Endothelial cell of umbilical vein (primary cell): ENCODE results near the gene ZFYVE28. TPM values are rescaled to one million over a fixed set of nuclear protein-coding genes. Genes with fewer than 3 reads are reported as not detected.

Experiments
- BruUV-seq: library from RNA; stranded (reverse); fragments of 400-500 nt; replicated peaks from 2 replicates; lab custom pipeline; 2021; lab: Mats Ljungman, UMichigan
- CTCF ChIA-PET: fragments of 300-600, 350-600 bp; sonication (Branson Sonifier 250); formaldehyde crosslinking; loops from one replicate; lab custom pipeline; 2021; ENCODE audit warnings: antibody characterized with exemption, inconsistent platforms; lab: Charles Lee
- POLR2A ChIA-PET: fragments of 300-600, 350-600 bp; sonication (Branson Sonifier 250); formaldehyde crosslinking; loops from one replicate; lab custom pipeline; 2021; ENCODE audit warnings: antibody characterized with exemption, inconsistent platforms; lab: Charles Lee
- DNase-seq: peaks from one replicate; pipeline ENCODE4 v3.0.0-alpha.2; 2011; ENCODE audit warnings: low read depth, low spot score
- FAIRE-seq: peaks from 2 replicates; lab custom pipeline; 2011; peaks lifted over from hg19 to GRCh38; lab: Jason Lieb, UNC
- H2AFZ ChIP-seq: 2 replicates; pipeline ENCODE4 v1.6.0; 2012; ENCODE audit warnings: low read depth, low read length, control low read depth, inconsistent platforms
- H3K27ac ChIP-seq: 2 replicates; pipeline ENCODE4 v1.5.1; 2011; ENCODE audit warnings: low read depth, mild to moderate bottlenecking, control low read depth, low read length, moderate library complexity; ENCODE audit not compliant: insufficient read depth
- H3K27me3 ChIP-seq, 2 experiments: 2 replicates each; pipeline versions ENCODE4 v1.6.0 to v1.6.1; 2011; ENCODE audit warnings: low read length in 2 of 2, mixed read lengths in 1 of 2; ENCODE audit not compliant: control insufficient read depth in 2 of 2, insufficient read depth in 2 of 2
- H3K36me3 ChIP-seq, 2 experiments: 2 replicates in 1 of 2; 3 replicates in 1 of 2; pipeline ENCODE4 v1.5.1; 2011; ENCODE audit warnings: low read length in 2 of 2, mild to moderate bottlenecking in 1 of 2, moderate library complexity in 1 of 2; ENCODE audit not compliant: control insufficient read depth in 2 of 2, insufficient read depth in 2 of 2; ENCODE audit errors: extremely low read depth in 1 of 2
- H3K4me1 ChIP-seq: 3 replicates; pipeline ENCODE4 v1.5.1; 2011; ENCODE audit warnings: mild to moderate bottlenecking, low read length; ENCODE audit not compliant: control insufficient read depth, insufficient read depth; ENCODE audit errors: extremely low read depth
- H3K4me2 ChIP-seq: 2 replicates; pipeline ENCODE4 v1.6.1; 2011; ENCODE audit warnings: low read length, control low read depth, mixed read lengths; ENCODE audit not compliant: insufficient read depth
- H3K4me3 ChIP-seq, 3 experiments: fragments of 200-600 bp in 1 of 3; sonication (generic), shearing (Covaris generic) in 1 of 3; replicated peaks in 1 of 3; 2 replicates each; pipeline ENCODE4 v1.5.1; 2011 to 2016; ENCODE audit warnings: control low read depth in 3 of 3, low read length in 3 of 3, mild to moderate bottlenecking in 2 of 3, inconsistent platforms in 1 of 3, low read depth in 1 of 3, moderate library complexity in 1 of 3; ENCODE audit not compliant: insufficient read depth in 1 of 3
- H3K79me2 ChIP-seq: 2 replicates; pipeline ENCODE4 v1.6.0; 2012; ENCODE audit warnings: low read length, inconsistent platforms; ENCODE audit not compliant: control insufficient read depth, insufficient read depth
- H3K9ac ChIP-seq: replicated peaks from 2 replicates; pipeline ENCODE3; 2011; ENCODE audit warnings: low read length, control low read depth; ENCODE audit not compliant: insufficient read depth; ENCODE audit errors: extremely low read depth
- H3K9me1 ChIP-seq: replicated peaks from 3 replicates; pipeline ENCODE4 v1.6.0; 2011; ENCODE audit warnings: mild to moderate bottlenecking, low read length; ENCODE audit not compliant: control insufficient read depth, insufficient read depth; ENCODE audit errors: extremely low read depth
- H3K9me3 ChIP-seq: replicated peaks from 2 replicates; pipeline ENCODE4 v1.5.1; 2012; ENCODE audit warnings: low read length, inconsistent platforms; ENCODE audit not compliant: control insufficient read depth, insufficient read depth
- H4K20me1 ChIP-seq: replicated peaks from 2 replicates; pipeline ENCODE3; 2011; ENCODE audit warnings: mild to moderate bottlenecking, low read length; ENCODE audit not compliant: control insufficient read depth, insufficient read depth; ENCODE audit errors: extremely low read depth
- CTCF ChIP-seq, 2 donors: IDR thresholded peaks; 1 replicate in 1 of 2; 2 replicates in 1 of 2; pipeline ENCODE4 v1.5.1; 2011; ENCODE audit warnings: low read length in 2 of 2, mild to moderate bottlenecking in 2 of 2, moderate library complexity in 2 of 2, control low read depth in 1 of 2, inconsistent platforms in 1 of 2, low read depth in 1 of 2; ENCODE audit not compliant: insufficient read depth in 1 of 2; ENCODE audit errors: extremely low read depth in 1 of 2
- EZH2 ChIP-seq: IDR thresholded peaks from 2 replicates; pipeline ENCODE4 v1.6.1; 2012; ENCODE audit warnings: borderline replicate concordance, low read depth, mild to moderate bottlenecking, moderate library complexity, low read length, inconsistent platforms; ENCODE audit not compliant: severe bottlenecking
- FOS ChIP-seq: IDR thresholded peaks from 2 replicates; pipeline ENCODE4 v1.6.1; 2011; ENCODE audit warnings: mild to moderate bottlenecking, low read length, moderate library complexity, borderline replicate concordance; ENCODE audit not compliant: insufficient read depth
- GATA2 ChIP-seq: IDR thresholded peaks from 2 replicates; pipeline ENCODE4 v1.7.0; 2011; ENCODE audit warnings: low read depth, mild to moderate bottlenecking, moderate library complexity, mixed read lengths, low read length; ENCODE audit not compliant: insufficient read length, insufficient read depth
- JUN ChIP-seq: IDR thresholded peaks from 2 replicates; pipeline ENCODE4 v1.6.1; 2011; ENCODE audit warnings: borderline replicate concordance, low read depth; ENCODE audit not compliant: insufficient read length, insufficient read depth
- MAX ChIP-seq: IDR thresholded peaks from 2 replicates; pipeline ENCODE4 v1.6.1; 2011; ENCODE audit not compliant: insufficient read depth, insufficient read length
- MYC ChIP-seq: IDR thresholded peaks from one replicate; pipeline ENCODE4 v1.6.1; 2011; ENCODE audit warnings: mild to moderate bottlenecking, low read depth, low read length
- POLR2A ChIP-seq: IDR thresholded peaks from 2 replicates; pipeline ENCODE4 v1.6.1; 2012; ENCODE audit warnings: low read depth, mild to moderate bottlenecking, control low read depth, low read length
- POLR2AphosphoS5 ChIP-seq: IDR thresholded peaks from 2 replicates; pipeline ENCODE4 v1.6.1; 2012; ENCODE audit warnings: low read depth, mild to moderate bottlenecking, control low read depth, low read length, moderate library complexity; ENCODE audit not compliant: insufficient read depth
- dilution Hi-C: fragments of 300-500 bp; cut with MboI; formaldehyde crosslinking; loops from one replicate; pipeline ENCODE4 v1.15.0; 2019; ENCODE audit warnings: low sequenced_read_pairs; ENCODE audit not compliant: extremely low pct_ligation_motif_present
- intact Hi-C: fragments of 100-400 bp; cut with micrococcal nuclease; formaldehyde crosslinking; loops from one replicate; pipeline ENCODE4 v1.10.0; 2022
- polyA plus RNA-seq, 4 experiments: library from polyadenylated mRNA; depleted of rRNA in 3 of 4; stranded (reverse) in 3 of 4; unstranded in 1 of 4; fragments of >200 nt; gene quantifications; 2 replicates each; pipeline versions ENCODE4 v1.2.1 to v1.2.3, GENCODE V29; 2011 to 2012; ENCODE audit warnings: missing spikeins in 1 of 4
- total RNA-seq: library from RNA; stranded (reverse); gene quantifications from 2 replicates; pipeline ENCODE4 v1.2.3, GENCODE V29; 2021

Gene ZFYVE28
- total and polyA plus RNA-seq, 2 donors (not counting 3 experiments of a cell fraction or from before 2014, with no cell fraction given): 5.8 to 7.1 TPM

- POLR2A ChIA-PET: interaction anchor here (0.6 kb wide), 1 partner anchor 19 kb away, joined by 3 read pairs; no protein-coding TSS in a partner anchor
Measured at GRCh38 chr4:2443956-2444740, 25.7 kb upstream of the ZFYVE28 start.

More at GRCh38 chr4:2443956-2444740, 25.7 kb upstream of the ZFYVE28 start:
- Histone ChIP-seq H3K9ac (no peak overlapping the region), H4K20me1 (no peaks in the 10 kb centered on the region), H3K79me2 (no peaks in the 10 kb centered on the region), H2AFZ (no peak overlapping the region), H3K36me3 (no peaks in the 10 kb centered on the region), H3K9me1 (no peaks in the 10 kb centered on the region), H3K27me3 (no peaks in the 10 kb centered on the region), H3K4me3 (no peak overlapping the region), H3K27ac (no peak overlapping the region), H3K4me2 (no peak overlapping the region), H3K9me3 (no peaks in the 10 kb centered on the region), H3K4me1 (no peaks in the 10 kb centered on the region)
- DNase-seq: no peak
- BruUV-seq: no TSS peak
- intact Hi-C loops (no loop called here), dilution Hi-C loops (no loop called here)
- TF ChIP-seq JUN: no peak
- no peak for TF ChIP-seq MAX
- TF ChIP-seq GATA2: no peak
- TF ChIP-seq POLR2A: no peak
- no peak for TF ChIP-seq MYC
- TF ChIP-seq EZH2: no peak
- TF ChIP-seq CTCF (IDR thresholded peaks at IDR 0.05; ENCODE audit: extremely low read depth in 1 of 2, insufficient read depth in 1 of 2, low read depth in 1 of 2, low read length in 2 of 2): no peak
- TF ChIP-seq FOS: no peak
- no peak for TF ChIP-seq POLR2AphosphoS5
- CTCF ChIA-PET: interaction anchor here (1.0 to 9.8 kb wide), 4 partner anchors 51 to 224 kb away, joined by 3 to 149 read pairs (median 3); partner anchors contain the start of gene MXD4
- no peak for FAIRE-seq
